Measurements from ENCODE around the gene TMEM203. TPM values are rescaled to one million over a fixed set of nuclear protein-coding genes. Genes with fewer than 3 reads are reported as not detected.

Gene TMEM203
- total RNA-seq, 2 donors from 2014 or later: 12.0 to 35.2 TPM

GRCh38 chr9:137251490-137252268, 46.2 kb upstream of the TMEM203 start:
- H3K4me3 ChIP-seq: no peak overlapping the region
- H3K36me3 ChIP-seq: no peaks in the 10 kb centered on the region
- no peaks in the 10 kb centered on the region for H3K9me3 ChIP-seq
- no peak for DNase-seq (ENCODE audit: low spot score)
- H3K27ac ChIP-seq: no peak overlapping the region
- ATAC-seq (ENCODE audit: insufficient number of reproducible peaks, low FRiP score, low read depth): no peak
- TF ChIP-seq CTCF (IDR thresholded peaks at IDR 0.05): no peak
- H3K27me3 ChIP-seq (replicated peaks; ENCODE audit: insufficient read depth): no peaks in the 10 kb centered on the region
- H3K4me1 ChIP-seq (ENCODE audit: control insufficient read depth in 1 of 2, low read depth in 2 of 2): peaks cover 14 to 22% of the 10 kb centered on the region in 2 donors

- Histone ChIP-seq H3K27me3 (replicated peaks; ENCODE audit: insufficient read depth) (no peaks in the 10 kb centered on the region), H3K9me3 (no peaks in the 10 kb centered on the region), H3K4me3 (no peak within 1 kb of the TSS), H3K36me3 (no peaks in the 10 kb centered on the region), H3K27ac (no peak within 1 kb of the TSS), H3K4me1 (ENCODE audit: control insufficient read depth in 1 of 2, low read depth in 2 of 2) (peaks cover 9 to 16% of the 10 kb centered on the region in 2 donors)
- DNase-seq (ENCODE audit: low spot score): no peak
- TF ChIP-seq CTCF (IDR thresholded peaks at IDR 0.05): no peak
- ATAC-seq (ENCODE audit: insufficient number of reproducible peaks, low FRiP score, low read depth): no peak
Measured at GRCh38 chr9:137251194-137251461, 45.7 kb upstream of the TMEM203 start, which contains the start of gene STPG3. TSS of gene STPG3 (plus strand) at chr9:137251286. CDS start at chr9:137251287, 1 bp downstream.

GRCh38 chr9:137250329-137251193, 45.1 kb upstream of the TMEM203 start:
- Histone ChIP-seq H3K36me3 (no peaks in the 10 kb centered on the region), H3K4me3 (no peak overlapping the region), H3K4me1 (ENCODE audit: control insufficient read depth in 1 of 2, low read depth in 2 of 2) (peaks cover 5 to 11% of the 10 kb centered on the region in 2 donors), H3K9me3 (no peaks in the 10 kb centered on the region), H3K27me3 (replicated peaks; ENCODE audit: insufficient read depth) (no peaks in the 10 kb centered on the region), H3K27ac (no peak overlapping the region)
- TF ChIP-seq CTCF (IDR thresholded peaks at IDR 0.05): no peak
- ATAC-seq (ENCODE audit: insufficient number of reproducible peaks, low FRiP score, low read depth) (no peak), DNase-seq (ENCODE audit: low spot score) (no peak)

DNA sequence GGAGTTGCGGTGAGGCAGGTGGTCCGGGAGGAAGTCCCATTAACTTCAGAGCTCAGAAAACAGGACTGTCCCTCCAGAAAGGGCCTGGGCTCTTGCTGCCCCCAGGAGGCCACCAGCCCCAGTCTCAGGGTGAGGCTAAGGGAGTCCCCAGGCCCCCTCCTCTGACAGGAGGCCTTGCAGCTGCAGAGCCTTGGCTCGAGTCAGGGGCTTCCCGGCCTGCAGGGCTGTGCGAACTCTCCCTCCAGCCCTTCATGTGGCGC, 42.4 kb upstream of the TMEM203 start:
- no peak for ATAC-seq (ENCODE audit: insufficient number of reproducible peaks, low FRiP score, low read depth)
- peaks cover 0 to 8% of the 10 kb centered on the region in 2 donors for H3K4me1 ChIP-seq (ENCODE audit: control insufficient read depth in 1 of 2, low read depth in 2 of 2)
- H3K27me3 ChIP-seq (replicated peaks; ENCODE audit: insufficient read depth): no peaks in the 10 kb centered on the region
- TF ChIP-seq CTCF (IDR thresholded peaks at IDR 0.05): no peak
- H3K9me3 ChIP-seq: no peaks in the 10 kb centered on the region
- H3K36me3 ChIP-seq: peaks cover 9% of the 10 kb centered on the region
- no peak overlapping the region for H3K4me3 ChIP-seq
- no peak overlapping the region for H3K27ac ChIP-seq
- DNase-seq (ENCODE audit: low spot score): no peak

- Histone ChIP-seq H3K27ac (no peak overlapping the region), H3K36me3 (peaks cover 12% of the 10 kb centered on the region), H3K4me1 (ENCODE audit: control insufficient read depth in 1 of 2, low read depth in 2 of 2) (peaks cover 5 to 13% of the 10 kb centered on the region in 2 donors), H3K4me3 (no peak overlapping the region), H3K9me3 (no peaks in the 10 kb centered on the region), H3K27me3 (replicated peaks; ENCODE audit: insufficient read depth) (no peaks in the 10 kb centered on the region)
- ATAC-seq (ENCODE audit: insufficient number of reproducible peaks, low FRiP score, low read depth) (no peak), DNase-seq (ENCODE audit: low spot score) (no peak)
- TF ChIP-seq CTCF (IDR thresholded peaks at IDR 0.05): no peak
Measured at GRCh38 chr9:137247135-137247915, 41.9 kb upstream of the TMEM203 start.
